Fibroblast of lung (primary cell): ENCODE data around the gene PPP4R2.

Source experiments
- CTCF ChIP-seq, 2 donors: IDR thresholded peaks in 1 of 2; conservative IDR thresholded peaks in 1 of 2; 1 replicate in 1 of 2; 2 replicates in 1 of 2; pipeline ENCODE4 v1.5.1; 2011 to 2012; ENCODE audit warnings: low read length in 2 of 2, control low read depth in 1 of 2, inconsistent platforms in 1 of 2, low read depth in 1 of 2, mild to moderate bottlenecking in 1 of 2
- EZH2 ChIP-seq: IDR thresholded peaks from 2 replicates; pipeline ENCODE4 v1.5.1; 2012; ENCODE audit warnings: low read length, control low read depth, mild to moderate bottlenecking; ENCODE audit errors: missing control alignments

- TF ChIP-seq CTCF (conservative IDR thresholded peaks at IDR 0.05 in 1 of 2, IDR thresholded peaks at IDR 0.05 in 1 of 2; ENCODE audit: low read depth in 1 of 2, low read length in 2 of 2) (no peak), EZH2 (no peak)
Measured at GRCh38 chr3:72974956-72975355, 21.7 kb upstream of the PPP4R2 start.
